ENCODE data around the gene MAPKAPK2. TPM values are rescaled to one million over a fixed set of nuclear protein-coding genes. Genes with fewer than 3 reads are reported as not detected.

Gene MAPKAPK2
- total RNA-seq, 4 donors from 2014 or later, result 37.8 to 50.7 (median 43.2) TPM

DNA sequence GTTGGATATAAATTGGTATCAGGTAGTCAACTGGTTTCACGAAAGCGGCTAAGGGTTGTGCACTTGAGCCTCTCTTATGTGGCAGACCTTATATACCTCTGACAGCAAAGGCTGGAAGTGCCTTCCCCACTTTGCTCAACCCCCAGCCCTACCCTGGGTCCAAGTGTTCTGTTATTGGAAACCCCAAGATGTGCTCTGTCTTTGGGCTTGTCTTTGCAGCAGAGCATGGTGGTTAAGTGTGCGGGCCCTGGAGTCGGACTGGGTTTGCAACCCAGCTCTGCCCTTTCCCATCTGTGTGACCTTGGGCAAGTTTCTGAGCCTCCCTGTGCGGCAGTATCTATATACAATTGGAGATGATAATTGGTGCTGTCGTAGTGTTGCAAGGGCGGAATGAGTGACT is 98.8 kb downstream of the MAPKAPK2 start:
- no peaks in the 10 kb centered on the region for H3K36me3 ChIP-seq
- no peak for DNase-seq
- no peak overlapping the region for H3K27ac ChIP-seq
- 81 to 97% methylated on average over 4 to 7 of the region's 7 CpGs for WGBS, 2 donors
- TF ChIP-seq, protein P1, sequence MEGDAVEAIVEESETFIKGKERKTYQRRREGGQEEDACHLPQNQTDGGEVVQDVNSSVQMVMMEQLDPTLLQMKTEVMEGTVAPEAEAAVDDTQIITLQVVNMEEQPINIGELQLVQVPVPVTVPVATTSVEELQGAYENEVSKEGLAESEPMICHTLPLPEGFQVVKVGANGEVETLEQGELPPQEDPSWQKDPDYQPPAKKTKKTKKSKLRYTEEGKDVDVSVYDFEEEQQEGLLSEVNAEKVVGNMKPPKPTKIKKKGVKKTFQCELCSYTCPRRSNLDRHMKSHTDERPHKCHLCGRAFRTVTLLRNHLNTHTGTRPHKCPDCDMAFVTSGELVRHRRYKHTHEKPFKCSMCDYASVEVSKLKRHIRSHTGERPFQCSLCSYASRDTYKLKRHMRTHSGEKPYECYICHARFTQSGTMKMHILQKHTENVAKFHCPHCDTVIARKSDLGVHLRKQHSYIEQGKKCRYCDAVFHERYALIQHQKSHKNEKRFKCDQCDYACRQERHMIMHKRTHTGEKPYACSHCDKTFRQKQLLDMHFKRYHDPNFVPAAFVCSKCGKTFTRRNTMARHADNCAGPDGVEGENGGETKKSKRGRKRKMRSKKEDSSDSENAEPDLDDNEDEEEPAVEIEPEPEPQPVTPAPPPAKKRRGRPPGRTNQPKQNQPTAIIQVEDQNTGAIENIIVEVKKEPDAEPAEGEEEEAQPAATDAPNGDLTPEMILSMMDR (IDR thresholded peaks at IDR 0.05), result no peak
- no peak for TF ChIP-seq POLR2A (IDR thresholded peaks at IDR 0.05)
- no peaks in the 10 kb centered on the region for H3K9me3 ChIP-seq
- peaks cover 0 to 7% (median 0%) of the 10 kb centered on the region in 3 donors for H3K4me1 ChIP-seq
- intact Hi-C loops (cut with DNase I), result no loop called here
- H3K4me3 ChIP-seq, result no peak overlapping the region
- no peaks in the 10 kb centered on the region for H3K27me3 ChIP-seq

Small RNAs within 50 kb of the gene (small RNA-seq; reads per million reads assigned to genes)
- gene RF00019, result 0 reads per million in 4 donors

Other genes starting within 250 kb of the MAPKAPK2 start
- gene IKBKE, start 214.4 kb upstream of the MAPKAPK2 start, total RNA-seq, result 10 to 100 TPM; 12.6 to 23.7 (median 18.1) TPM
- gene RASSF5, start 177.4 kb upstream of the MAPKAPK2 start, total RNA-seq, result 10 to 100 TPM; 29.2 to 85.3 (median 35.1) TPM
- gene EIF2D, start 72.4 kb upstream of the MAPKAPK2 start, total RNA-seq, result 10 to 100 TPM; 26.8 to 54.4 (median 42.2) TPM
- gene DYRK3, start 49.4 kb upstream of the MAPKAPK2 start, total RNA-seq, result 1 to 10 TPM; 2.5 to 9.1 (median 4.0) TPM
- gene IL19, start 85.9 kb downstream of the MAPKAPK2 start, total RNA-seq, result 10 to 100 TPM in 2 of 4 donors, under 1 TPM in 1, not detected in 1; 0.23 to 16.8 (median 16.3) TPM
- gene IL10, start 87.6 kb downstream of the MAPKAPK2 start, total RNA-seq, result 1 to 10 TPM in 2 of 4 donors, under 1 TPM in 1, not detected in 1; 0.70 to 2.5 (median 1.5) TPM
- gene IL20, start 180.7 kb downstream of the MAPKAPK2 start, total RNA-seq, result 1 to 10 TPM in 1 of 4 donors, not detected in 3; 1.1 TPM
- not detected for gene IL24, start 212.5 kb downstream of the MAPKAPK2 start, total RNA-seq
- 1 to 10 TPM in 1 of 4 donors, under 1 TPM in 2, not detected in 1; 0.88 to 4.2 (median 1.00) TPM for gene FCMR, start 237.0 kb downstream of the MAPKAPK2 start, total RNA-seq